Sigmoid colon (tissue), 4 donors: ENCODE results near the gene FYN.

Experiments
- CTCF ChIP-seq, 4 experiments: fragments of 450-650 bp in 3 of 4; fragments of 200-600 bp in 1 of 4; IDR thresholded peaks; one replicate each; pipeline ENCODE4 v1.5.1; 2016 to 2019; ENCODE audit warnings: antibody characterized with exemption in 4 of 4, mild to moderate bottlenecking in 3 of 4, moderate library complexity in 2 of 4
- EP300 ChIP-seq, 4 donors: sonication (generic); formaldehyde crosslinking; IDR thresholded peaks; one replicate each; pipeline ENCODE4 v1.6.1; 2017; ENCODE audit warnings: antibody characterized with exemption in 4 of 4
- POLR2A ChIP-seq, 2 donors: fragments of 450-650 bp; IDR thresholded peaks; one replicate each; pipeline ENCODE4 v1.6.1; 2016; ENCODE audit warnings: antibody characterized with exemption in 2 of 2, mild to moderate bottlenecking in 2 of 2, moderate library complexity in 2 of 2
- POLR2AphosphoS5 ChIP-seq, 4 donors: sonication (generic); formaldehyde crosslinking; IDR thresholded peaks; one replicate each; pipeline ENCODE4 v1.6.1; 2017; ENCODE audit warnings: antibody characterized with exemption in 4 of 4

- TF ChIP-seq CTCF (IDR thresholded peaks at IDR 0.05) (no peak), POLR2A (IDR thresholded peaks at IDR 0.05) (no peak), EP300 (IDR thresholded peaks at IDR 0.05) (no peak), POLR2AphosphoS5 (IDR thresholded peaks at IDR 0.05) (no peak)
These were observed 166.3 kb downstream of the FYN start for GRCh38 chr6:111706841-111707391.
